T47D (cell line): ENCODE measurements around the gene FBLIM1.

Experiments
- DNase-seq, 2 experiments: peaks; one replicate each; pipeline versions ENCODE4 v3.0.0 to v3.0.0-alpha.2; 2011 to 2012; ENCODE audit warnings: low read depth in 1 of 2, low spot score in 1 of 2
- JUND ChIP-seq: IDR thresholded peaks from 2 replicates; pipeline ENCODE4 v1.6.1; 2012; ENCODE audit warnings: low read depth
- in situ Hi-C: cut with HindIII; loops from 2 replicates; pipeline ENCODE4 v1.10.0; 2016; ENCODE audit warnings: low sequenced_read_pairs, low pct_unique_long_range_greater_than_20kb

The FBLIM1 gene

GRCh38 chr1:15724949-15725880 is 33.4 kb upstream of the FBLIM1 start:
- no peak for DNase-seq
- TF ChIP-seq JUND, result no peak
- in situ Hi-C loops, result no loop called here

GRCh38 chr1:15726508-15726907 is 32.1 kb upstream of the FBLIM1 start:
- DNase-seq, result no peak
- TF ChIP-seq JUND, result no peak
- in situ Hi-C loops, result no loop called here

GRCh38 chr1:15727021-15727420 is 31.6 kb upstream of the FBLIM1 start:
- no peak for DNase-seq
- no peak for TF ChIP-seq JUND
- in situ Hi-C loops, result no loop called here

GRCh38 chr1:15727424-15727823 is 31.2 kb upstream of the FBLIM1 start:
- in situ Hi-C loops, result no loop called here
- TF ChIP-seq JUND, result no peak
- no peak for DNase-seq

DNA sequence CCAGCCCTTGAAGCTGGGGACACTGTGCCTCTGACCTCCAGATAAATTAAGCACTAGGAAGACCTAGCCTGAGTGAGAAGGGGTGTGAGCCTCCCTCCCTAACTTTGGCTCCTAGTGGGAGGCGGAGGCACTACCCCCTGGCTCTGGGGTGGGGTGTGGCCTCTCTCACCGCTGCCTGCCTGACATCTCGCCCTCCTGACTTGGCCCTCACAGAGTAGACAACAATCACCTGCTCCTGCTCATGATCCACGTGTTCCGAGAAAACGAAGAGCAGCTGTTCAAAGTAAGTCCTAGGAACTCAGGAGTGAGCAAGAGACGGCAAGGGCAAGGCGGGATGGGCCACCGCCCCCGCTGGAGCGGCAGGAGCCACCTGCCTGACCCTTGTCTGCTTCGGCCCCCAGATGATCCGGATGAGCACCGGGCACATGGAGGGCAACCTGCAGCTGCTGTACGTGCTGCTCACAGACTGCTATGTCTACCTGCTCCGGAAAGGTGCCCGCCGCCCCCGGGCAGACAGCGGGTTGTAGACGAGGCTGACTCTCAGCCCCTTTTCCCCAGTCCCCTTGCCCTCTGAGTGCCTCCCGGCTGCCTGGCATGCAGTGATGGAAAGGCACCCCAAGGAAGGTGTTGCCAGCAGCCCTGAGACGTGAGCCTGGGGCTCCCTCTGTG is 30.6 kb upstream of the FBLIM1 start:
- no peak for DNase-seq
- in situ Hi-C loops, result no loop called here
- TF ChIP-seq JUND, result no peak

DNA sequence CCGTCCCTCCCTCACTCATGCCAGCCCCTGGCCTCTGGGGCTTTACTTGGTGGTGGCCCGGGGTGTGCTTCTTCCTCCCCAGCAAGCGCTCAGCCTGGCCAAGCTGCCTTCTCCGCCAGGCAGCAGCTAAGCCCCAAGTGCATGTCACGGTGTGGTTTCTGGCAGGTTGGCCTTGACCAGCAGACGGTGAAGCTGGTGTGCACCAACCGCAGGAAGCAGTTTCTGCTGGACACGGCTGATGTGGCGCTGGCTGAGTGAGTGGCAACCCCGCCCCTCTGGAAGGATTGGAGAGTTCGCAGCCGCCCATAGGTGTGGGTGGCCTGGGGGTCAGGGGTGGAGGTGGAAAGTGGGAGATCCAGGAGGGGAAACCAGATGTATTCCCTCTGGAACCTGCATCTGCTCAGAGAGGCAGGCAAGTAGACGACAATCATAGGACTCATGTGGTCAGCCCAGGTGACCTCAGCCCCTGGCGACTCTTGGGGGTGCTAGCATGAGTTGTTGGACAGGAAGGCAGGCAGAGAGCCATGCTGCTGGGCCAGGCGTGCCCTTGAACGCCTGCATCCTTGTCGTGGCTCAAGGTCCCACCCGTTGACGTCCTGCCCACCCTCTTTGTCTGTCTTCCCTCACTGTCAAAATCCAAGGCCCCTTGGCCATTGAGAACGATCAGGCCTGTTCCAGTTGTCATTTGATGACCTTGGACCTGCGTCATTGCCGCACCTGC is 29.5 kb upstream of the FBLIM1 start:
- no peak for TF ChIP-seq JUND
- no peak for DNase-seq
- in situ Hi-C loops, result no loop called here

- no peak for DNase-seq
- TF ChIP-seq JUND, result no peak
- in situ Hi-C loops, result no loop called here
Observed at GRCh38 chr1:15730423-15730822, 28.2 kb upstream of the FBLIM1 start.

DNA sequence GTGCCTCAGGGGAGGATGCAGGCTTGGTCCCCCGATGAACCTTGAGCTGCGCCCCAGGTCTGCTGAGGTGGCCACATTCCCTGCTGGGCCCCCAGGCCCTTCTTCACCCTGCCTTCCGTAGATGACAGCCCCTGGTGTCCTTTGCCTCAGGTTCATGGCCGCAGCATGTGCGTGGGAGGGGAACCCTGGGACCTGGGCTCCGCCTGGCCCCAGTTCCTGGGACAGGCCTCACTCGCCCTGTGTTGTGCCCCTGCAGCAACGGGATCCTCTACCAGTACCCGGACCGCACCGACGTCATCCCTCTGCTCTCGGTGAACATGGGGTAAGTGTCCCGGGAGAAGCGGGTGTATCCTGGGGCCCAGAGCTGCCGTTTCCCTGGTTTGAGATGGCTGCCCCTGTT is 27.7 kb upstream of the FBLIM1 start:
- no peak for TF ChIP-seq JUND
- no peak for DNase-seq
- in situ Hi-C loops, result no loop called here

DNA sequence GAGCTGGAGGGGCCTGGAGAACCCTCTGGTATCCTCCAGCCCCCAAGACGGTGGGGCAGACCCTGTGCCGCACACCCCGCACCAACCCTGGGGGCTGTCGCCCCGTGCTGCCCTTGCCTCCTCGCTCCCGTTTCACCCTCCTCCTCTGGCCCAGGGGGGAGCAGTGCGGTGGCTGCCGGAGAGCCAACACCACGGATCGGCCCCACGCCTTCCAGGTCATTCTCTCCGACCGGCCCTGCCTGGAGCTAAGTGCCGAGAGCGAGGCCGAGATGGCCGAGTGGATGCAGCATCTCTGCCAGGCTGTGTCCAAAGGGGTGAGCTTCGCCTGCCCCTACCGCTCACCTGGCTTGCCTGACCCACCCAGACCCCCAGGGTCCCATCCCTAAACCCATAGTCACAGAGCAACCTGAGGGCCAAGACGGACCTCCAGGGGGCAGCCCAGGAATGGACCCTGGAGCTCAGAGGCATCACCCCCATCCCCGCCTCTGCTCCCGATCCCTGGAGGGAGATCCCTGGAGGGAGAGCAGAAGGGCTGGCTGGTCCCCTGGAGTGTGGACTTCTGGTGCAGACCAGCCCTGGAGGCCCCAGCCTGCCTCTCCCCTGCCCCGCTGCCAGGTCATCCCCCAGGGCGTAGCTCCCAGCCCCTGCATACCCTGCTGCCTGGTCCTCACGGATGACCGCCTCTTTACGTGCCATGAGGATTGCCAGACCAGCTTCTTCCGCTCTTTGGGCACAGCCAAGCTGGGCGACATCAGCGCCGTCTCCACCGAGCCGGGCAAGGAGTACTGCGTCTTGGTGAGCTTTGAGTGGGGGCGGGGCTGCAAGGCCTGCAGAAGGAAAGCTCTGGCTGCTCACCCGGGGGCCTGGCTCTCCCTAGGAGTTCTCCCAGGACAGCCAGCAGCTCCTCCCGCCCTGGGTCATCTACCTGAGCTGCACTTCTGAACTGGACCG is 26.6 kb upstream of the FBLIM1 start:
- DNase-seq, result no peak
- TF ChIP-seq JUND, result no peak
- in situ Hi-C loops, result no loop called here

- in situ Hi-C loops, result no loop called here
- no peak for DNase-seq
- no peak for TF ChIP-seq JUND
Observed at GRCh38 chr1:15732686-15733081, 25.9 kb upstream of the FBLIM1 start.

GRCh38 chr1:15733218-15733725 is 25.3 kb upstream of the FBLIM1 start:
- in situ Hi-C loops, result no loop called here
- TF ChIP-seq JUND, result no peak
- no peak for DNase-seq
